Epithelial cell of esophagus (primary cell): ENCODE data around the gene SLC4A5.

ENCODE experiments used
- DNase-seq: peaks from one replicate; pipeline ENCODE4 v3.0.0; 2010; ENCODE audit warnings: low read depth
- H3K4me3 ChIP-seq: 2 replicates; pipeline ENCODE4 v1.5.1; 2011; ENCODE audit warnings: mild to moderate bottlenecking, low read length, control low read depth
- TF ChIP-seq, protein P1 (sequence below): IDR thresholded peaks from 2 replicates; pipeline ENCODE4 v1.5.1; 2011; ENCODE audit warnings: low read depth, mild to moderate bottlenecking, low read length, control low read depth, inconsistent platforms; ENCODE audit not compliant: insufficient read depth; ENCODE audit errors: missing control alignments

SLC4A5 gene

GRCh38 chr2:74179063-74179865 lies 164.0 kb downstream of the SLC4A5 start:
- DNase-seq, result peak; percentile 19
- TF ChIP-seq, protein P1, sequence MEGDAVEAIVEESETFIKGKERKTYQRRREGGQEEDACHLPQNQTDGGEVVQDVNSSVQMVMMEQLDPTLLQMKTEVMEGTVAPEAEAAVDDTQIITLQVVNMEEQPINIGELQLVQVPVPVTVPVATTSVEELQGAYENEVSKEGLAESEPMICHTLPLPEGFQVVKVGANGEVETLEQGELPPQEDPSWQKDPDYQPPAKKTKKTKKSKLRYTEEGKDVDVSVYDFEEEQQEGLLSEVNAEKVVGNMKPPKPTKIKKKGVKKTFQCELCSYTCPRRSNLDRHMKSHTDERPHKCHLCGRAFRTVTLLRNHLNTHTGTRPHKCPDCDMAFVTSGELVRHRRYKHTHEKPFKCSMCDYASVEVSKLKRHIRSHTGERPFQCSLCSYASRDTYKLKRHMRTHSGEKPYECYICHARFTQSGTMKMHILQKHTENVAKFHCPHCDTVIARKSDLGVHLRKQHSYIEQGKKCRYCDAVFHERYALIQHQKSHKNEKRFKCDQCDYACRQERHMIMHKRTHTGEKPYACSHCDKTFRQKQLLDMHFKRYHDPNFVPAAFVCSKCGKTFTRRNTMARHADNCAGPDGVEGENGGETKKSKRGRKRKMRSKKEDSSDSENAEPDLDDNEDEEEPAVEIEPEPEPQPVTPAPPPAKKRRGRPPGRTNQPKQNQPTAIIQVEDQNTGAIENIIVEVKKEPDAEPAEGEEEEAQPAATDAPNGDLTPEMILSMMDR, result peak; percentile 31
- peak overlapping the region; percentile 75 for H3K4me3 ChIP-seq

DNA sequence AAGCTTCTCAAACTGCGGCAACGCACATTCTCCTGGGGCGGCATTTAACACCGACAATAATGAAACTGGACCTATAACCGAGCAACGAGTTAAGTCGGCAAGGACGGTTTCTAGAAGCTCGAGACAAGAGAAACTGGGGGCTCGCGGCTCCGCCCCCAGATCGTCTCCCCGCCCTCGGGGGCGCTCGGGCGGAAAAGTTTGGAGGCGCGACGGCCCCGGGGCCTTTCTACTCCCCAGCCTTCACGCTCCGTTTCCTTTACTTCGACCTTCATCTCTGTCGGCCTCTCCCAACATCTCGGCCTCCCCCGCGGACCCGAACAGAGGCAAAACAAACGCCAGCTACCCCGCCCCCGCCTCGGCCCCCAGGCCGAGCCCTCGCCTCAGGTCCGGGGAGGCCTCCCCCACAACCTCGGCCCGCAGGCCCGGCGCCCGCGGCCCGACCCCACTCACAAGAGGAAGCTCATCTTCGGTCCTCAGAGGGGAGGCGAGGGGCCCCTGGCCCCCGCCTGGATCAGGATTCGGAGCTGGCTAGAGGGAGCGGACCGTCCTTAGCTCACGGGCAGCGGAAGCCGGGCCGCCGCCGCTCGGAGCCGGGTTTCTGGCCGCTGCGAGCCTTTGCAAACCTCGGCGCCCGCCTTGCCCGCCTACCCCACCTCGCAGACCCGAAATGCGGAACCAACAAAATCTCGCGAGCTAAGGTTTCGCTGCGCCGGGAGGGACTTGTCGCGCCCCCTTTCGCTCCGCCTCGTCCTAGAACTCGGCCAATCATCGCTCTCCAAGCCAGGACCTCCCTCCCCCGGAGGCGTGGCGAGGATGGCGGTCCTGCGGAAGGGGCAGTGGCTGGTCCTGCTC lies 164.8 kb downstream of the SLC4A5 start, which contains the start of gene MOB1A:
Gene MOB1A (minus strand): TSS at position 669 of the 852 bp plus-strand sequence. CDS start 205 bp downstream, at position 464.
- TF ChIP-seq, protein P1, result no peak
- H3K4me3 ChIP-seq, result peak within 1 kb of the TSS; percentile 75
- DNase-seq, result peak; percentile 99

DNA sequence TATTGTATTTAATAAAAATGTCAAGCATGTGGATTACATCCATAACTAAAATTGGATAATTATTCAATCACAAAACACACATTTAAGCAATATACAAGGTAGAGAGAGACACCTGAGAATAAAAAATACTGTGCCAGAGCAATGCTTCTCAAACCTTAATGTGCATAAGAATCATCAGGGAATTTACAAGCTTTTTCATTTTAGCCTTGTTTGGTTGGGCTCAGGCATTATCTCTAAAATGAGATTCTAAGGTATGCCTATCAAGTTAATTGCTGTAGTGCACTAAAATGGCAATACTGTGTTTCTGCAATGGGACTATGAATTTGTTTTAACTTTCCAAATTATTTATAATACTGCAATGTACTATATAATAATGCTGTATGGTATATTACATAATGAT lies 165.5 kb downstream of the SLC4A5 start:
- TF ChIP-seq, protein P1, result no peak
- peak overlapping the region; percentile 75 for H3K4me3 ChIP-seq
- no peak for DNase-seq

GRCh38 chr2:74174909-74175308 lies 168.3 kb downstream of the SLC4A5 start:
- TF ChIP-seq, protein P1, result no peak
- no peak overlapping the region for H3K4me3 ChIP-seq
- DNase-seq, result no peak

DNA sequence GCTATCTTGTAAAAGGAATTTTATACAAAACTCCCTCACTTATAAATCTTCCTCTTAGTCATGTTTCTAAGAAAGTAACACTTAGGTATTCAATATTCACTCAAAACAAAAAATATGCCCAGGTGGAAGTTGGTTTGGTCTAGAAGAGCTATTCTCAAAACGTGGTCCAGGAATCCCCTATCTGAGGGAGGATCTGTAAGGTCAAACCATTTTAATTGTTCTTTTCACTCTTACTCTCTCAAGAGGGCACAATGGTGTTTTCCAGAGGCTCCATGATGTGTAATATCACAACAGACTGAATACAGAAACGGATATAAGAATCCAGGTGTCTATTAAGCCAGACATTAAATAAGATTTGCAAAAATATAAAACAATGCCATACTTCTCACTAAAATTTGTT lies 174.5 kb downstream of the SLC4A5 start:
- DNase-seq, result no peak
- TF ChIP-seq, protein P1, result no peak
- no peak overlapping the region for H3K4me3 ChIP-seq
